A172 (cell line): ENCODE data around the gene BCL2L14. TPM values are rescaled to one million over a fixed set of nuclear protein-coding genes. Genes with fewer than 3 reads are reported as not detected.

Source experiments
- DNase-seq: peaks from one replicate; pipeline ENCODE4 v3.0.0-alpha.2; 2015; ENCODE audit warnings: low spot score
- total RNA-seq: library from RNA; depleted of rRNA; stranded (reverse); fragments of >200 nt; shearing (Covaris generic); gene quantifications from 2 replicates; pipeline ENCODE4 v1.2.3, GENCODE V29; 2014; rRNA removed

The BCL2L14 gene
- not detected in 2 replicates for total RNA-seq

- DNase-seq, result no peak
Measured at GRCh38 chr12:12070674-12071656, at the start of gene BCL2L14. Gene BCL2L14, plus strand, starts transcription at chr12:12070939. Its CDS starts 8,367 bp downstream, at chr12:12079306.

GRCh38 chr12:12022306-12022936, 48.3 kb upstream of the BCL2L14 start:
- DNase-seq, result no peak

DNA sequence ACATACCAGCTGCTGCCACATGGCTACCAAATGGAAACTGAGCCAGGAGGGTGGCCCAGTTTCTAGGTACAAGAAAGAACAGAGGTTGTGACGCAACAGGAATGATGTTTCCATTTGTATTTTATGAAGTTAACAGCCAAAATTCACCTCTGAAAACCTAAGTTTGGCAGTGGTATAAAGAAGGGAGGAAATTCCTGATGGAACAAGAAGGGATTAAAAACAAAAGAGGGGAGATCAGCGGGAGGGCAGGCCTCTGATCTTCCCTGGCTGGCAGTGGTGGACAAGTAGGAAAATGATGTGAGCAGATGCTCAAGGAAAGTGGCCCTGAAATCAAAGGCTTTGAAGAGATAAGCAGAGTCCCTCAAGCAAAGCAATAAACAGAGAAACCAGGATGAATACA, 47.3 kb upstream of the BCL2L14 start:
- no peak for DNase-seq

- DNase-seq, result no peak
Measured at GRCh38 chr12:12024911-12025682, 45.6 kb upstream of the BCL2L14 start.

DNA sequence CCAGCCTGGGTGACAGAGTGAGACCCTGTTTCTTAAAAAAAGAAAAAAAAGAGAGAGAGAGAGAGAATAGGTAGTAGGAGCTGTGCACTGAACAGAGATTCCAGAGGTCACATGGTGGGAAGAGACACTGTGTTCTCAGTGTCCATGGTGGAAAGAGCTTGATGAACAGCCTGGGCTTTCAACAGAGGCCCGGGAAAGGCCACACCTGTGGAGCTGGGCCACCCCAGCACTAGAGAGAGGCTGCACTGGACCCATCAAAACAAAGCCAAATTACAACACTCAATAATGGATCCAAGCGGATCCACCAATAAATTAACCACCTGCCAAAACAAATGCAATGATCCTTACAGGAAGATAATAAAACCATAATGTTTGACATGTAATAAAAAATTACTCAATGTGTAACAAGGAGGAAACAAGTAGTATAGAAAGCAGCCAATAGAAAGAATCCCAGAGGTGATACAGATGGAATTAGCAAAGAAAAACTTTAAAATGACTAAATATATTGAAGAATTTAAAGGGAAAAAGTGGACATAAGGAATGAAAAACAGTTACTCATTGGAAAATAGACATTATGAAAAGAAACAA, 44.8 kb upstream of the BCL2L14 start:
- no peak for DNase-seq

- no peak for DNase-seq
Measured at GRCh38 chr12:12028668-12029402, 41.9 kb upstream of the BCL2L14 start.

DNA sequence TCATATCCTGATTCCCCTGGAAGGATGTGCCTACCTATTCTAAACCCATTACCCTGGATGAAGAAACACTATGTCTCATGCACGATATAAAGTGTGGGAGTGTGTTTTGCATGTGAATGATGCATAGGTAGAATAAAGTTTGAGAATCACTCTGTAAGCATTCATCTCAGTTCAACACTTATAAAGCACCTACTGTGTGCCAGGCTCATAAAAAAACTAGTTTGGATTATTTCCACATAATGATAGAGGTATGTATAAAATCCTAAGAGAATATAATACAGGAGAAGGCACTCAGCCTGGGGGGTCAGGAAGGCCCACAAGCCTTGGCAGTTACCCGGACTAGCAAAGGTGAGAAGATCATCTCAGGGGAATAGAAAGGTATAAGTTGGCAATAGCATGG, 41.1 kb upstream of the BCL2L14 start:
- no peak for DNase-seq

- no peak for DNase-seq
Measured at GRCh38 chr12:12032260-12032791, 38.4 kb upstream of the BCL2L14 start.

GRCh38 chr12:12032851-12033797, 37.6 kb upstream of the BCL2L14 start:
- peak; percentile 59 for DNase-seq

GRCh38 chr12:12033824-12034223, 36.9 kb upstream of the BCL2L14 start:
- no peak for DNase-seq

GRCh38 chr12:12034344-12034743, 36.4 kb upstream of the BCL2L14 start:
- no peak for DNase-seq

GRCh38 chr12:12035229-12035628, 35.5 kb upstream of the BCL2L14 start:
- no peak for DNase-seq

- DNase-seq, result no peak
Measured at GRCh38 chr12:12036901-12037300, 33.8 kb upstream of the BCL2L14 start.

DNA sequence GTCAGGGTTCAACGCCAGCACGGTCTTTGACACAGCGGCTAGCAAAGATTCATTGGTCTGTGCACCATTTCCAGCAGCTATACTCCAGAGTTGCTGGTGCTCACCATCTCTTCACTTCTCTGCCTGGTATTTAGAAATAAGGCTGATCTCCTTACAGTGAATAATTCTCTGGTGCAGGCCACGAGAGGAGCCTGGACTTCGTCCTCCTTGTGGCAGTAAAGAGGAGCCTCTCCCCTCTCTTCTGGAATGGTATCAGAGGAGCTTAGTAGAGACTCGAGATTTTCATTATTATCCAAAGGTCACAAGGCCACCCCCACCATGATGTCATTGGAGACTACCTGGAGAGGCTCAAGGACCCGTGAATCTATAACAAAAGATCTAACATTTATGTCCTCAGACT, 30.8 kb upstream of the BCL2L14 start:
- DNase-seq, result no peak

- no peak for DNase-seq
Measured at GRCh38 chr12:12046401-12046800, 24.3 kb upstream of the BCL2L14 start.

- no peak for DNase-seq
Measured at GRCh38 chr12:12047682-12048081, 23.1 kb upstream of the BCL2L14 start.

- DNase-seq, result no peak
Measured at GRCh38 chr12:12048266-12048665, 22.5 kb upstream of the BCL2L14 start.

DNA sequence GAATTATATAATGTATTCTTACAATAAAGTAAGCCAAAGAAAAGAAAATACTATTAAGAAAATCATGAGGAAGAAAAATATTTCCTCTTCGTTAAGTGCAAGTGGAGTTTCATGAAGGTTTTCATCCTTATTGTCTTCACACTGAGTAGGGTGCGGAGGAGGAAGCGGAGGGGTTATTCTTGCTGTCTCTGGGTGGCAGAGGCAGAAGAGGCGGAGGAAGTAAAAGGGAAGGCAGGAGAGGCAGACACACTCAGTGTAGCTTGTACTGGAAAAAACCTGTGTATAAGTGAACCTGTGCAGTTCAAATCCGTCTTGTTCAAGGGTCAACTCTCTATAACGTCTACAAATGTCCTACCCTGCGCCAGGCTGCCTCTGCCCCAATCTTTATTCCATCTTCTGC, 22.0 kb upstream of the BCL2L14 start:
- DNase-seq, result no peak

GRCh38 chr12:12051668-12052067, 19.1 kb upstream of the BCL2L14 start:
- no peak for DNase-seq

GRCh38 chr12:12054993-12055392, 15.7 kb upstream of the BCL2L14 start:
- no peak for DNase-seq
